Activated naive CD4-positive, alpha-beta T cell (primary cell): Measurements from ENCODE around the gene LHPP.

Experiments used
- DNase-seq, 4 experiments: peaks; one replicate each; lab custom pipeline; 2025; lab: John Stamatoyannopoulos, UW

LHPP gene

DNA sequence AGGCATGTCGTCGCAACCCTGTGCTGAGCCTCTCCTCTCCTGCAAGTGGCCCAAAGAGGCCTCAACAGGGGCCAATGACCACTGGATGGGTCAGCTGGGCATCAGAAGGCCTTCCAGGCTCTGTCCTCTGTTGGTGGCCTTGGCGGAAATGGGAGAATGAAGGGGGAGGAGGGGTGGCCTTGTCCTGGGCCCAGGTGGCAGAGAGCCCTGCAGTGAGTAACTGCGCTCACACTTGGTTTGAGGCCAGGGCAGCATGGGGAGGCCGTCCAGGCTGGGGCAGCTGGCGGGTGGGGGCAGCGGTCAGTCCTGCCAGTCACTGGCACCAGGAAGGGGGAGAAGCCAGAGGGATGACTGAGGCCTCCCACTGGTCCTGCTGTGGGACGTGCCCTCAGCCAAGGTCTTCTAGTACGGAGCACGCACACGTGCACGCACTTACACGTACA lies 59.8 kb downstream of the LHPP start:
- no peak for DNase-seq

DNA sequence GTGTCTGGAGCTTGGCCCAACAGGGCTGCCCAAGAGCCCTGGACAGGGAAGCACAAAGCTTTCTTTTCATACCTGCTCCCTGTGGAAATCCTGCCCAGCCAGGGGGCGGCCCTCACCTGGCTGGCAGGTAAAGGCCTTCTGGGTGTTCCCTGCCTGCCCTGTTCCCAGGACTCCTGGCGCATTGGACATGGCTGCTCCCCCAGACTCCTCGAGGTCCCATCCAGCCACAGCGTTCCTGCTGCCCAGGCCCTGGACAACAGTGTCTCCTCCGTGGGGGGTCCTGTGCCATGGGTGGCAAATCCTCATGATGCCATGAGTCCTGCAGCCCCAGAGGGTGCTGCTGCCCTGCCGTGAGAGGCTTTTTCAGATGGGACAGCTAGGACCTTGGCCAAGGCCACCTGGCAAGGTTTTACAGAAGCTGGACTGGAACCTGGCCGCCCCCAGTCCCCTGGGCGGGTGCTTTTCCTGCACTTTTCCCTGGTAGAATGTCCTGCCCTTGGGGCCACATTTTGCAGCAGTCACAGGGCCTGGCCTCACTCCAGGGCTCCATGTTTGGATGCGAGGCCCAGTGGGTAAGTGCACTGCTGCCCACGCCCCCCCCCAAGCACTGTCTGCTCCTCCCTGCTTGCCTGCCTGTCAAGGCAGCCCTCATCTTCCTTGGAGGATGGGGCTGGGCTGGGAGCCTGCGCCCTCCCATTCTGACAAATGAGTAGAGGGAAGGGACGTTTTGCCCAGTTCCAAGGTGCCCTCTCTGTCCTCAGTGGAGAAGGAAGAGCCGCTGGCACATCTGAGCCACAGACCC lies 60.7 kb downstream of the LHPP start:
- DNase-seq, result no peak

DNA sequence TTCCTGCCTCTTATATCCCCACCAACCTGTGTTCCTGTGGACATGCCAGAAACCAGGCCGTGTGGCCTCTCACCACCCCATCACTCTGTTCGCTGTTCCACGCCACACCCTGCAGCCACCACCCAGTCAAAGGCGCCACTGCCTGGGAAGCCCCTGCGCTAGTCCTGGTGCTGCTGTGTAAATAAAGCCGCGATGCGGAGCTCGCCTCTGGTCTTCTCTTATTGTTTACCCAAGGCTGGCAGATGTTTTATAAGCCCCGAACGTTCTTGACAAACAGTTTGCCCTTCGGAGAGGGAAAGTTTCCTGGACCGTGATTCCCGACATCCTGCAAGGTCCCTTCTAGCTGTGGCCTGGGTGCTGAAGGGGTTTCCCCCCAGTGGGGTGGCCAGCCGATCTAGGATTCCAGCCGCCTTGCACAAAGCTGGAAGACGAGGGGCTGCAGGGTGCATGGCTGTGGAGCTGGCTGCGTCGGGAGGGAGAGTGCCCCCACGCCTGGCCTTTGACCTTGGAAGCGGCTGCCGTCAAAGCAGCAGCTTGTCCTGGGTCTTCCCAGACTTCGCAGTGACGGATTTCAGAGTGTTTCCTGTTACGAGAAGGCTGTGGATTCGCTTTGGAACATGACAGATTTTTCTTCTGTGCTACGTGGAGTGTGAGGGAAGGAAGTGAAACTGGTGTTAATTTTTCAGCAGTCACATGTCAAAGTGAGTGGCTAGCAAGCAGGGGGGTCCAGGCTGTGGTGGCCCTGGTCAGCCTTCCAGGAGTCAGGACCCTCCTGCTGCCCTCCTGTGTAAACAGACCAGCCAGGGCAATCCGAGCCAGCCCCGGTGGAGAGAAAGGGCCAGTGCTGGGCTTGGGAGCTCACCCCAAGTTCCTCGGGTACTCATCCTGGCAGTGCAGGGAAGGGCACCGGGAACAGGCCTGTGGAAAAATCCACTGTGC lies 61.6 kb downstream of the LHPP start:
- DNase-seq, result no peak

DNA sequence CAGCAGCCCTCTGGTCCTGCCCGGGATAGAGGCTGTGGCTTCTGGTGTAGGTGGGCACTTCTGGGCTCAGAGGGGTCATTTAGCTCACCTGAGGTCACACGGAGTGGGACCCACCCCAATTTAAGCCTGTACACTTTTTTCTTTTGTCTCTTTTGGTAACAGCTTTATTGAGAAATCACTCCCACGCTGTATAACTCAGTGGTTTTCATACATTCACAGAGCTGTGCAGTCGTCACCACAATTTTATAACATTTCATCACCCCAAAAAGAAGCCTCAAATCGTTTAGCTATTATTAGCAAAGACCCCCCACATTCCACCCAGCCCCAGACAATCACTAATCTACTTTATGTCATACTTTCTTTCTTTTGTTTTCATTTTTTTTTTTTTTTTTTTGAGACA lies 62.3 kb downstream of the LHPP start:
- DNase-seq, result no peak

DNA sequence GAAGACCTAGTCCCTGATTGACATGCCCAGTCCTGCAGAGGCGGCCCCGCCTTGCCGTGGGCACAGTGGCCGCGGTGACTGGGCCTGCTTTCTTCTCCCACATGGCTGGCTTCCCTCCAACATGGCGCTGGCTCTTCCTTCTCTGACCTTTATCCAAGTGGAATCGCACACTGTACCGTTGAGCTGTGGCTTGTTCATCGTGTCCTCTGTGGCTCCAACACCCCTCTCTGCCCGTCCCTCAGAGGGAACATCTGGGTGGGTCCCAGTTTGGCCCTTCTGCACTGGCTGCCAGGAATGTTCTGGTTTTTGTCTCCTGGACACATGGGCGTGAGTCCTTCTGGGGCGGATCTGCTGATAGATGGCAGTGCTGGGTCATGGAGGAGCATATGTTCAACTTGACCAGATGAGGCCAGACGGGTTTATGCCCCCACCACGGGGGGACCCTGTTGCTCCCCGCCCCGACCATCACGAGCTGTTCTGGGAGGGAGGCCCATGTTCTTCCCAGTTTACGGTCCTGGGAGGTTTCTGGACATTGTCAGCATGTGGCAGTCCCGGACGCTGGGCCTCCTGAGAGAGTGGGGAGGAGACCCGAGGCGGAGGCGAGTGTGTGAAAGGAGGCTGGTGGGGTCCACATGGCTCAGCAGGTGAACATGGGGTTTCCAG lies 63.5 kb downstream of the LHPP start:
- no peak for DNase-seq

DNA sequence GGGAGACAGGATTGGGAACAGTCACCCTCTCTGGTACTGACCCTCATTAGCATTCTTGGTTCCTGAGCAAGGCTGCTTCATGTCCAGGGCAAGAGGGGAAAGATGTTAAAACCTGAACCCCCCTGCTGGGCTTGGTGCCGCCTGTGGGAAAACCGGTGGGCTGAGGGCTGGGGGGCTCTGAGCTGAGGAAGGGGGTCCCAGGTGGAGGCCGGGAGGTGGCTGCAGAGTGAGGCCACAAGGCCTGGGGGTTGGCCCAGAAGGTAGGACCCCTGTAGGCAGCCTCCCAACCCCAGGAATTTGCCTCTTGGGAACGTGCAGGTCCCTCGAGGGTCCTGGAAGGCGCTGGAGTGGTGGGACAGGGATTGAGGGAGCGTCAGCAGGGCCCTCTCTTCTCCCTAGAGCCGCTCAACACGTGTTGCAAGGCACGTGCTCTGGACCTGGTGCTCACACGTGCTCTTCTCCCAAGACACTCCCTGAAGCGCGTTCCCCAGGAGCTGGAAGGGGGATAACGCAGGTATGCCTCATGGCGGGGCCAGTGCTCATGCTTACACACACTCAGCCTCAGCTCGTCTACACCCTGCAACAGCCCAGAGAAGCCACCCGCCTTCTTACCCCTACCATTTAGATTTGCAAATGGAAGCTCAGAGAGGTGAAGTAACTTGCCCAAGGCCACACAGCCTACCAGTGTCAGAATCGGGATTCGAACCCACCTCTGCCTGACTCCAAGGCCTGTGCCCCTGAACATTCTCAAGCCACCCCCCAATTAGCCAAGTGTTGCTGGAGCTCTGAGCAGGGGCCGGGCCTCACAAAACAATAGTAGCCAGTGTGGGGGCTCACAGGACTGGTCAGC lies 64.4 kb downstream of the LHPP start:
- DNase-seq, result no peak

DNA sequence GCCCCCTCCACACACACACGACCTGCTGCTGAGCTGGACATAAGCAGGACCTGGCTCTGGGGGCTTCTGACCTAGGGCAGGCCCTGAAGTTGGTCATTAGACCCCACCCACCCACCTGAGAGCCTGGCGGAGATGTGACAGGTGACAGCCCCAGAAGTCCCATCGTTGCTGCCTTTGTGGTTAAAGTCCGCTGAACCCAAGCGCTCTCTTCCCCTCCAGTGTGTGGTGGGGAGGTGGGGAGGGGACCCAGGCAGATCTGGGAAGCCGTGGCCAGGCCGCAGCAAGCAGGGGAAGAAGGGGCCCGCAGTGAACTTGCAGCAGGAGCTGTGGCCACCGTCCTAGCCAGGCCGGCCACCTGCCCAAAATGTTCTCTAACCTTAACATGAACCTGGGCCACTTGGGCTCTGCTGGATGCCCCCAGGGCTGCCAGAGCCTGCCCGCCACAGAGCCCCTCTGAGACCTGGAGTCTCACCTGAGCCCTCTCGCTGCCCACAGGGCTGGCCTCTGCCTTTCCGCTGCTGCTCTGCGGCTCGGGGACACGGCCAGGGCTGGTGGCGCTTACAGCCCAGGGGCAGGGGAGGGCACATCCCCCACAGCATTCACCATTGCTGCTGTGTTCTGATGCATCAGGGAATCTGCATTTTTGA lies 65.1 kb downstream of the LHPP start:
- no peak for DNase-seq

DNA sequence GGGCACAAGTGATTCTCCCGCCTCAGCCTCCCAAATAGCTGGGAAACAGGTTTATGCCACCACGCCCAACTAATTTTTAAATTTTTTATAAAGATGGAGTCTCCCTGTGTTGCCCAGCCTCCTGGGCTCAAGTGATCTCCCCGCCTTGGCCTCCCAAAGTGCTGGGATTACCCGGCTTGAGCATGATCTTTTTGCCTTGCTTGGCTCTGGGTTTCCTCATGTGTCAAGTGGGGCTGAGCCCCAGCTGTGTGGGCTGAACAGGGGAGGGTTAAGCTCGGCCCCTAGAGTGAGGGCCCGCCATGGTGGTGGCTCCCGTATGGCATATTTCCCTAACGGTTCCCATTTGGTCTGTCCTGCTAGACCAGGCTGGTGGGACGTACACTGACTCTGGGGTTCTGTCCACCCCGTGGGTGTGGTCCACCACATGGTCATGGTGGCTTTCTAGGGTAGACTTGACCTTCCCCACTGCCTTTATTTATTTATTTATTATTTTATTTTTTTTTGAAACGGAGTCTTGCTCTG lies 66.3 kb downstream of the LHPP start:
- no peak for DNase-seq

DNA sequence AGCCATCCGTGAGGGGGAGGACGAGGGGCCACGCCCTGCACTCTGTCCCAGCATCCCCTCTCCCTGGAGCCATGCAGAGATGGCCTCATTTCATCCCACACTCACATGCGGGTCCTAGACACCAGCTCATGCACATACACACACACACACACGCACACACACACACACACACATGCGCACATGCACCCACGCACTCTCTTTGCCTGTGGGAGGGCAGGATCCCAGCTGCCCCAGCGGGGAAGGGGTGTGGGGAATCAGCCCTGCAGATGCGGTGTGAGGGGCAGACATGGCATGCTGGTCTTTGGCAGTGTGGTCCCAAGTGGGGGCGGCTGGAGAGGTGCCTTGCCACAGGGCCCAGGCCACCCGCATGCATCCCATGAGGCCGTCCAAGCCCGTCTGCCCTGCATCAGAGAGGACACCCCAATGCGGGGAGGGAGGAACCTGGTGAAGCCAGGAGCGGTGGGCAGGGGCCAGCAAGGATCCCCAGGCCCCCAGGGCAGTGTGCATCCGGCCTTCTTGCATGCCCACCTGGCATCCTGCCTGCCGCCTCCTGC lies 68.1 kb downstream of the LHPP start:
- no peak for DNase-seq

DNA sequence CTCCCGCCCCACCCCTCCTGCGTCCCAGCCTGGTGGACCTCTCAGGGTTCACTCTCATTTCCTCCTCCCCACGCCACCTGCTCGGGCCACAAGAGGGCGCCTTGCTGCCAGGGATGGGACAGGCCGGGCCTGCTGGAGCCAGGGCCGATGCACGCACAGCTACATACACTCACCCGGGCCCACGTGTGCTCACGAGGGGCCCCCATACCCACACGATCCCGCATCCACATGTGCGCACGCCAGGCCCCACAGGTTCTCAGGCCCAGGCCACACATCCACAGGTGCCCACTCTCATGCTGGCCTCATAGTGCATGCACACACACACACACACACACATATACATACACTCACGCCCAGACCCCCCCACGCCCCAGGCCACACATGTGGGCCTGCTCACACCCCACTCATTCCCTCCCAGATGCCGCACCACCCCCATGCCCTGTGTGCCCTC lies 68.6 kb downstream of the LHPP start:
- DNase-seq, result peak; percentile 69 to 81 (median 76)

DNA sequence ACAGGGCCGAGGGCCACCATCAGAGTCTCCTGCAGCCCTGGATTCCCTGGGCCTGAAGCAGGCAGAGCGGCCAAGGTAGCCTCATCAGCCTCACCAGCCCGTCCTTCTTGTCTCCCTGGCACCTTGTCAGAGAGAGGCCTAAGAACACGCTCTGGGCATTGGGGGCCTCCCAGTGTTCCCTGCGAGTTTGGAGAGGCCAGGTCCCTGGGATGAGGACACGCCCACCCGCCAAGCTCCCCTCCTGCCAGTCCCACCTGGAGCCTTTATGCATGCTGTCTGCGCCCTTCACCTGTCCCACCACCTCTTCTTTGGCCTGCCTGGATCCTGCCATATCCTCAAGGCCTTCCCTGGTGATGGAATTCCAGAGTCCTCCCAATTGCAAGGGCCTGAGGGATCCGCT lies 69.2 kb downstream of the LHPP start:
- no peak for DNase-seq

DNA sequence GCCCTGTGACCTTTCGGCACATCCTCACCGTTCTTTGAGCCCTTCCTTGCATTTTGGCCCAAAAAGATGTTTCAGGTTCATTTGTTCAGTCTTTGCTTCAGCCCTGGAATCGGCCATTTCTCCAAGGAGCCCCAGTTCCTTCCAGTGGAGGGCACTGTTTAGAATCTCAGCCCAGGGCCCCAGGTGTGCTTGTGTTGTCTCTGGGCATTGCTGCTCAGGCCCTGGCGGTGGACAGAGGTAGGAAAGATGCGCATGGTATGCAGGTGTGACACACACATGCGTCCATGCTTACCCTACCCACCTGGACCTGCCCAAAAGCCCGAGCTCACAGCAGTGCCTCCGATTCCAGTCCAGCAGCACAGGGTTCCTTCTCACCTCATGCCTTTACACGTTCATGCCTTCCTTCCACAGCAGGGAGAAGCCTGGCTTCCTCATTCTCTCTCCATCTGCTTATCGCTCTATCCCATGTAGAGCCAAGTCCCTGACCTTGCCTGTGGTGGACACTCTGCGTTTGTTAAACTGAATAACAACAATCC lies 70.6 kb downstream of the LHPP start:
- no peak for DNase-seq

DNA sequence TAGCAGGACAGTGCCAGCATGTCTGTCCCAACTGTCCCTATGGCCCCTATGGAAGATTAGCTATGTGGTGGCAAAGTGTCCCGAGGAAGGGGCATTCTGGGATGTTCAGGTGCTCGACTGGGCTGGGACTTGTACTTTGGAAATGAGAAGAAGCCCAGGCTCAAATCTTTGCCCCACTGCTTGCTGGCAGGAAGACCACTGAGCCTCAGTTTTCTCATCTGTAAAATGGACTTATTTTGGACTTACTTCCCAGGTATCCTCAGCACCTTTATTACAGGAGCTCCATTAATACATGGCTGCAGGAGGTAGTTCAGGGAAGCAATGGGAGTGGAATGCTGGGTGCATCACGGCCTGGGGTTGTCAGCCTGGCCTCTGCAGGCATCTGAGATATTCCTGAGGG lies 71.2 kb downstream of the LHPP start:
- DNase-seq, result no peak

DNA sequence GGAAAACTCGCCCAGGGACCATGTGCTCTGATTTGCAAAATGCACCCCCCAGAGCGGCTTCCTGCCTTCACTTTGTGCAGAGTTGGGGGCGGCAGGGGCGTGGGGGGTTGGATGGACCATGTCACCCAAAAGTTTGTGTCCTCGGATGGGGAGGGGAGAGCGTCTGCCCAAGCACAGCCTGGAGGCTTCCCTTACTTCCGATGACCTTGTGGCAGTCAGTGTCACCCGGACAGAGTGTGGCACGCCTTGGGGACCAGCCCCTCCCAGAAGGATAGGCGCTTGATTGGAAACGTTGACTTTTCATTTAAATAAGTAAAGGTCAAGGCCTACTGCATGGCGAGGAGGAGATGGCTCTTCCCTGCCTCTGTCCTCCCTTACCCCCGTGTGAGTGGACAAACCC lies 71.6 kb downstream of the LHPP start:
- DNase-seq, result no peak

DNA sequence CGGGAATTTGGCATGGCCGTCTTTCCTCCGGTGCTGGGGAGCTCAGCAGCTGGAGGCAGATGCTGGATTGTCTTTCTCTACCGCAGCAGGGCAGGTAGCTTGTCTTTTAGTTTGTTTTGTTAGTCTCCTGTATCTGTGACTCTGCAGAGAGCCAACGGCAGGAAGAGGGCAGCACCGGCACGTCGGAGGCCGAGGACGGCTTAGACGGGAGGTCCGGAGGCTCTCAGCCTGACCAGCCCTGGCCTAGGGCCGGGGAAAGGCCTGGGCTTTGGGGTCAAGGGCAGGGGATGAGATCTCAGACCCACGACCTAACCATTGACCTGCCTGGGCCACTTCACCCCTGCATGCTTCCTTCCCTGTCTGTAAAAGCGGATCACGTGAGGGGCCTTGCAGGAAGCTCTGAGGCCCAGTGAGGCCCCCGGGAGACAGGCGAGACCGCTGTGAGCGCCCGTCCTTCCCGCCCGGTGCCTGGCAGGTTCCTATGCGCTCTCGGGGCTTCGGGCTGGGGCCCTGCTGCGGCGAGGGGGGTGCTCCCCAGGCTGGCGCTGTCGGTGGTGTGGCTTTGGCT lies 72.7 kb downstream of the LHPP start:
- DNase-seq, result no peak

DNA sequence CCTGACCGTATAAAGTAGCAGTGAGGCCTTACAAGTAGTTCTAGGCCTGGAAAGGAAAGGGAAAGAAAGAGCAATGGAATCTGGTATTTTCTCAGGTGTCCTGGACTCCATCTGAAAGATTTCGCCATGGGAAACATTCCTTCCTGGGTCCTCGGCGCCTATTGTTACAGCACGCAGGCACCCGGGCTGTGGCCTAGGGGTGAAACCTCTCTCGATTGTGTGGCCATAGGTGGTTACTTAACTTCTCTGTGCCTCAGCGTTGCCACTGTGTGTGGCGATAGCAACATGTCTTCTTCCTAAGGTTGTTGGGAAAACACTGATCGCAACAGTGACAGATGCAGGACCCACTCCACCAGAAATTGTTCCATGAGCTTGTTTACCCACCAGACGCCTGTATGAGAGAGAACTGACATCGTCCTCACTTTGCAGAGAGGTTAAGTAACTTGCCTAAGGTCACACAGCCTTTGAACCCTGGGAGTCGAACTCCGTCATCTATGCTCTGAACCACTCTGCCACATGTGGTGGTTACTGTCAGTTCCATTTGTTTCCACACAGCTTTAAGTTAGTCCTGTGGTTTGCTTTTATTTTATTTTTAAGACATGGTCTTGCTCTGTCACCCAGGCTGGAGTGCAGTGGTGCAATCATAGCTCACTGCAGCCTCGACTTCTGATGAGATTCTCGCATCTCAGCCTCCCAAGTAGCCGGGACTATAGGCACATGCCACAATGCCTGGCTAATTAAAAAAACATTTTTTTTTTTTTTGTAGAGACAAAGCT lies 73.4 kb downstream of the LHPP start:
- DNase-seq, result no peak

DNA sequence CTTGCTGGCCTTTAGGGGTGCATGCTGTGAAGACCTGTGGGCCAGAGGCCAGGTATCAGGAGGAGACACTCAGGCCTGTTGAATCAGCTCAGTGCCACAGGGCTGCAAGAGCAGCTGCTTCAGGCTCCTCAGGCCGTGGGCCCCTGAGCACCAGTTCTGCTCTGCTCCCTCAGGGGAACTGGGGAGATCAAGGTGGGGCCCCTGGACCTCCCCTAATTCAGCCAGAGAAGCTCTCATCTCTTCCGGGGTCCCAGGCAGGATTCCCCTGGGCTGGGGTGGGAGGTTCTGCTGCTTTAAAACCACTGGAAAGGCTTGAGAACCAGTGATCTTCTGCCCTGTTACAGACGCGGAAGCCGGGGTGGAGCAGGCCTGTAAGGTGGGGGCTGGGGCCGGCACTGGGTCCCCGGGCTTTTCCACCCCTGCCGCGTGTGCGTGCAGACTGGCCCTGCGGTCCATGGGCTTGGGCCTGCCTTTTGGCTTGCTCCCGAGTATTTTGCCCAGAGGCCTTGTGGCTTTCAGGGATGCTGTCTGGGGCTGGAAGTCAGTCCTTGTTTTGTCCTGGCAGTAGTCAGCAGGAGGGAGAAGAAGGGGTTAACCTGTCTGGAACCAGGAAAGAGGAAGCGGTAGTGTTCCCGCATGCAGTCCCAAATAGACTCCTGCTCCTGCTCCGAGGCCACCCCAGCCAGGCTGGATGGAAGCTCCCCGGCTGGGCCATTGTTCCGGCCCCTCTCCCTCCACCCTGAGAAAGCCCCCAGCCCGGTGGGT lies 74.3 kb downstream of the LHPP start:
- DNase-seq, result no peak

DNA sequence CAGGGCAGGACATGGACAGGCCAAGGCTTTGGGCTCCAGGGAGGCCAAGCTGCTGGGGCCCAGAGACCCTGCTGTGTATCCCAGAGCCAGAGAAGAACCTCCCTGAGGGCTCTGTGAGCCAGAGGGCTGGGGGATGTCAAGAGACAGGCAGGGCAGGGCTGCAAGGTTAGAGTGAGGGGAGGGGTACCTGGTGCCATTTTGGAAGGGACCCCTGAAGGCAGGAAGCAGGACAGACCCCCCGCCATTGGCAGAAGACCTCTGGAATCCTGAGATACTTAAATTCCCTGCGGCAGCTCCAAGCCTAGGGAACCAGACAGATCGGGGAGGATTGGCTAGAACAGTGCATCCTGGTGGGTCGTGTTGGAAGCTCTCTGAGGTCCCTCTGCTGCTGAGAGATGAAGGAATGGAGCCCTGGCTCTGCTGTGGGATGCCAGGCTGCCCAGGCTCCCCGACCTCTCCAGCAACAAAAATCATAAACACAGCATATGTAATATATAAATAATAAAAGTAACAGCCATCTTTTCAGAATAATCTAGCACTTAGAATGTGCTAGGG lies 75.0 kb downstream of the LHPP start:
- no peak for DNase-seq
